Right lobe of liver (tissue), 4 donors: ENCODE results near the gene MXI1.

Experiments
- CTCF ChIP-seq, 4 donors: fragments of 200-600 bp in 3 of 4; fragments of 450-650 bp in 1 of 4; IDR thresholded peaks; one replicate each; pipeline versions ENCODE4 v1.5.1 to v1.8.0; 2016 to 2022; ENCODE audit warnings: antibody characterized with exemption in 4 of 4, mild to moderate bottlenecking in 2 of 4
- POLR2A ChIP-seq: fragments of 450-650 bp; IDR thresholded peaks from one replicate; pipeline ENCODE4 v1.6.1; 2017; ENCODE audit warnings: antibody characterized with exemption, mild to moderate bottlenecking
- donor health status: DM: no; HTN: no; CAD: no.
- donor health status: DM: no; HTN: no; CAD: no.
- donor health status: DM: no; HTN: yes; CAD: no.

GRCh38 chr10:110306452-110306768 lies 99.0 kb downstream of the MXI1 start:
- TF ChIP-seq POLR2A: no peak
- no peak for TF ChIP-seq CTCF (IDR thresholded peaks at IDR 0.05)
